CD4-positive, alpha-beta T cell treated with Interleukin-4 for 4 hours (primary cell): Measurements from ENCODE around the gene TAS2R43.
A peak's percentile ranks its signal among the peaks of the same experiment; 100 is the strongest.
"Not testable (repeated sequence)": the region's sequence is repeated elsewhere in the genome, so short reads cannot be mapped to it uniquely, and the experiment has no call there.

ENCODE experiments used
- DNase-seq: peaks from one replicate; pipeline ENCODE4 v3.0.0-alpha.2; 2020

Gene TAS2R43

GRCh38 chr12:11092128-11092527 is at the start of gene TAS2R43:
Gene TAS2R43 (minus strand): TSS chr12:11092313. CDS start chr12:11092229, 84 bp downstream.
- DNase-seq = no peak

- DNase-seq = no peak
Observed at GRCh38 chr12:11136075-11136474, 44.0 kb upstream of the TAS2R43 start.

GRCh38 chr12:11134305-11134704 is 42.2 kb upstream of the TAS2R43 start, which contains the start of gene TAS2R30:
Gene TAS2R30 (minus strand): TSS chr12:11134644. CDS start chr12:11134244, 400 bp downstream.
- DNase-seq = no peak

GRCh38 chr12:11133816-11134215 is 41.7 kb upstream of the TAS2R43 start:
- DNase-seq = no peak

- DNase-seq = no peak
Observed at GRCh38 chr12:11133162-11133561, 41.0 kb upstream of the TAS2R43 start.

- no peak for DNase-seq
Observed at GRCh38 chr12:11130999-11131398, 38.9 kb upstream of the TAS2R43 start.

GRCh38 chr12:11130382-11130781 is 38.3 kb upstream of the TAS2R43 start:
- DNase-seq = no peak

- not testable (repeated sequence) for DNase-seq
Observed at GRCh38 chr12:11114130-11114529, 22.0 kb upstream of the TAS2R43 start.

- not testable (repeated sequence) for DNase-seq
Observed at GRCh38 chr12:11111213-11111612, 19.1 kb upstream of the TAS2R43 start.

- DNase-seq = no peak
Observed at GRCh38 chr12:11108862-11109261, 16.7 kb upstream of the TAS2R43 start.

GRCh38 chr12:11107719-11108118 is 15.6 kb upstream of the TAS2R43 start:
- DNase-seq = no peak

GRCh38 chr12:11106288-11106687 is 14.2 kb upstream of the TAS2R43 start:
- DNase-seq = no peak

GRCh38 chr12:11105546-11105945 is 13.4 kb upstream of the TAS2R43 start:
- DNase-seq = no peak

GRCh38 chr12:11094910-11095309 is 2.8 kb upstream of the TAS2R43 start:
- not testable (repeated sequence) for DNase-seq

- no peak for DNase-seq
Observed at GRCh38 chr12:11089246-11089645, 2.9 kb downstream of the TAS2R43 start.

- DNase-seq = peak; percentile 4
Observed at GRCh38 chr12:11085419-11085818, 6.7 kb downstream of the TAS2R43 start.

- no peak for DNase-seq
Observed at GRCh38 chr12:11081987-11082386, 10.1 kb downstream of the TAS2R43 start.

- DNase-seq = no peak
Observed at GRCh38 chr12:11078246-11078645, 13.9 kb downstream of the TAS2R43 start.

- no peak for DNase-seq
Observed at GRCh38 chr12:11075642-11076041, 16.5 kb downstream of the TAS2R43 start.

- no peak for DNase-seq
Observed at GRCh38 chr12:11071414-11071813, 20.7 kb downstream of the TAS2R43 start.

GRCh38 chr12:11070999-11071398 is 21.1 kb downstream of the TAS2R43 start:
- DNase-seq = no peak

GRCh38 chr12:11069854-11070365 is 22.2 kb downstream of the TAS2R43 start:
- no peak for DNase-seq

GRCh38 chr12:11067514-11067913 is 24.6 kb downstream of the TAS2R43 start:
- no peak for DNase-seq

- not testable (repeated sequence) for DNase-seq
Observed at GRCh38 chr12:11062194-11062593, 29.9 kb downstream of the TAS2R43 start, which contains the start of gene TAS2R46. Gene TAS2R46 (minus strand): TSS chr12:11062294. CDS start chr12:11062294, 0 bp downstream.

- DNase-seq = no peak
Observed at GRCh38 chr12:11059784-11060183, 32.3 kb downstream of the TAS2R43 start.
